ENCODE results near the gene PPAN. TPM values are rescaled to one million over a fixed set of nuclear protein-coding genes. Genes with fewer than 3 reads are reported as not detected.

The PPAN gene
- total RNA-seq, 1 experiment from 2014 or later = 63.3 TPM

- intact Hi-C loops (cut with micrococcal nuclease; ENCODE audit: unreplicated experiment) (no loop called here), in situ Hi-C loops (cut with HindIII; ENCODE audit: low pct_unique_long_range_greater_than_20kb, low sequenced_read_pairs) (no loop called here)
- no TSS peak for BruUV-seq (replicated peaks)
- Histone ChIP-seq H3K4me3 (ENCODE audit: low read depth in 2 of 2, low read length in 2 of 2) (no peak overlapping the region), H3K9me3 (ENCODE audit: control insufficient read depth, insufficient read depth, low read depth, low read length) (no peaks in the 10 kb centered on the region), H3K4me1 (ENCODE audit: control insufficient read depth, insufficient read depth, low read length) (no peaks in the 10 kb centered on the region), H3K36me3 (ENCODE audit: control insufficient read depth, insufficient read depth, low read length) (no peaks in the 10 kb centered on the region; the same call in 1 of the 2 replicates), H3K27ac (ENCODE audit: low read length) (no peak overlapping the region), H3K27me3 (ENCODE audit: control insufficient read depth, insufficient read depth, low read length) (no peaks in the 10 kb centered on the region)
- DNase-seq (ENCODE audit: low read depth, low spot score) = no peak
- CTCF ChIA-PET = interaction anchor here (0.6 kb wide), 1 partner anchor 128 kb away, joined by 6 read pairs; no protein-coding TSS in a partner anchor
- TF ChIP-seq POLR2AphosphoS5 (IDR thresholded peaks at IDR 0.05; ENCODE audit: low read depth, low read length) (no peak), REST (IDR thresholded peaks at IDR 0.05; ENCODE audit: insufficient read depth in 1 of 2, low read depth in 2 of 2, low read length in 1 of 2) (no peak)
- POLR2A ChIA-PET = no interaction called here
- no peak for ATAC-seq
Measured at GRCh38 chr19:10088949-10089554, 17.1 kb upstream of the PPAN start.

GRCh38 chr19:10089801-10090375, 16.3 kb upstream of the PPAN start:
- POLR2A ChIA-PET = no interaction called here
- no peaks in the 10 kb centered on the region for H3K9me3 ChIP-seq (ENCODE audit: control insufficient read depth, insufficient read depth, low read depth, low read length)
- BruUV-seq (replicated peaks) = no TSS peak
- intact Hi-C loops (cut with micrococcal nuclease; ENCODE audit: unreplicated experiment) = no loop called here
- DNase-seq (ENCODE audit: low read depth, low spot score) (no peak), ATAC-seq (no peak)
- in situ Hi-C loops (cut with HindIII; ENCODE audit: low pct_unique_long_range_greater_than_20kb, low sequenced_read_pairs) = no loop called here
- TF ChIP-seq TCF7L2 (IDR thresholded peaks at IDR 0.05; ENCODE audit: low read depth, low read length) (no peak), REST (IDR thresholded peaks at IDR 0.05; ENCODE audit: insufficient read depth in 1 of 2, low read depth in 2 of 2, low read length in 1 of 2) (no peak), SIN3A (IDR thresholded peaks at IDR 0.05; ENCODE audit: borderline replicate concordance, insufficient read depth, low read depth, low read length) (no peak), POLR2AphosphoS5 (IDR thresholded peaks at IDR 0.05; ENCODE audit: low read depth, low read length) (no peak)
- TF ChIP-seq, protein P1, sequence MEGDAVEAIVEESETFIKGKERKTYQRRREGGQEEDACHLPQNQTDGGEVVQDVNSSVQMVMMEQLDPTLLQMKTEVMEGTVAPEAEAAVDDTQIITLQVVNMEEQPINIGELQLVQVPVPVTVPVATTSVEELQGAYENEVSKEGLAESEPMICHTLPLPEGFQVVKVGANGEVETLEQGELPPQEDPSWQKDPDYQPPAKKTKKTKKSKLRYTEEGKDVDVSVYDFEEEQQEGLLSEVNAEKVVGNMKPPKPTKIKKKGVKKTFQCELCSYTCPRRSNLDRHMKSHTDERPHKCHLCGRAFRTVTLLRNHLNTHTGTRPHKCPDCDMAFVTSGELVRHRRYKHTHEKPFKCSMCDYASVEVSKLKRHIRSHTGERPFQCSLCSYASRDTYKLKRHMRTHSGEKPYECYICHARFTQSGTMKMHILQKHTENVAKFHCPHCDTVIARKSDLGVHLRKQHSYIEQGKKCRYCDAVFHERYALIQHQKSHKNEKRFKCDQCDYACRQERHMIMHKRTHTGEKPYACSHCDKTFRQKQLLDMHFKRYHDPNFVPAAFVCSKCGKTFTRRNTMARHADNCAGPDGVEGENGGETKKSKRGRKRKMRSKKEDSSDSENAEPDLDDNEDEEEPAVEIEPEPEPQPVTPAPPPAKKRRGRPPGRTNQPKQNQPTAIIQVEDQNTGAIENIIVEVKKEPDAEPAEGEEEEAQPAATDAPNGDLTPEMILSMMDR (IDR thresholded peaks at IDR 0.05) = no peak
- CTCF ChIA-PET = no interaction called here
- H3K36me3 ChIP-seq (ENCODE audit: control insufficient read depth, insufficient read depth, low read length) = no peaks in the 10 kb centered on the region; the same call in 1 of the 2 replicates
- no peaks in the 10 kb centered on the region for H3K27me3 ChIP-seq (ENCODE audit: control insufficient read depth, insufficient read depth, low read length)
- H3K4me1 ChIP-seq (ENCODE audit: control insufficient read depth, insufficient read depth, low read length) = no peaks in the 10 kb centered on the region
- no peak overlapping the region for H3K4me3 ChIP-seq (ENCODE audit: low read depth in 2 of 2, low read length in 2 of 2)
- no peak overlapping the region for H3K27ac ChIP-seq (ENCODE audit: low read length)
